ENCODE measurements around the gene PAPPA2.

PAPPA2 gene

DNA sequence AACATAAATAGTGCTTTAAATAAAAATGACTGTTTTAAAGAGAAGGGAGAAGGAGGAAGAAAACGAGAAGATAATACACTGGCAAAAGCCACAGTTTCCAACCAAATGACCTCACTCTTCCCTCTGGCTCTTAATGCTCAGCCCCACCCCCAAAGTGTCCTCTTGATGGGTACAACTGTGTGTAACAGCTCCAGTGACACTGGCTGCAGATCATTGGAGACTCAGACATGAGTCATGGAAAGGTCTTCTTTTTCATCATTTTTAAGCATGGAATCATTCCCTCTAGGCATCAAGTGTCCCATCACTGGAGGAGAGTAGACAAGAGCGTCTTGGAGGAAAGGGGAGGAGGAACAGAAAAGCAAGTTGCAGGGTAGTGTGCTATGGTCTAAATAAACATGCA is 333.0 kb downstream of the PAPPA2 start:
- Mint-ChIP-seq H3K27me3 (no peaks in the 10 kb centered on the region), H3K27ac (no peak overlapping the region), H3K9me3 (no peaks in the 10 kb centered on the region), H3K36me3 (no peaks in the 10 kb centered on the region), H3K4me3 (no peak overlapping the region), H3K4me1 (no peaks in the 10 kb centered on the region)
- ATAC-seq = no peak

DNA sequence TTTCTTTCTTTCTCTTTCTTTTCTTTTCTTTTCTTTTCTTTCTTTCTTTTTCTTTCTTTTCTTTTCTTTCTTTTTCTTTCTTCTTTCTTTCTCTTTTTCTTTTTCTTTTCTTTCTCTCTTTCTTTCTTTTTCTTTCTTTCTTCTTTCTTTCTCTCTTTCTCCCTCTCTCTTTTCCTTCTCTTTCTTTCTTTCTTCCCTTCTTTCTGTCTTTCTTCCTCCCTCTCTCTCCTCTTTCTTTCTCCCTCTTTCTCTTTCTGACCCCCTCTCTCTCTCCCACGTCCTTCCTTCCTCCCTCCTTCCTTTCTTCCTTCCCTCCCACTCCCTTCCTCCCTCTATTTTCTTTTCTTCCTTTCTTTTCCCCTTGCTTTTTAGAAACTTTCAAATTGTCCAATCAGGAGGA is 333.6 kb downstream of the PAPPA2 start:
- no peaks in the 10 kb centered on the region for H3K4me1 Mint-ChIP-seq
- no peak overlapping the region for H3K4me3 Mint-ChIP-seq
- no peak for ATAC-seq
- no peaks in the 10 kb centered on the region for H3K36me3 Mint-ChIP-seq
- no peak overlapping the region for H3K27ac Mint-ChIP-seq
- H3K9me3 Mint-ChIP-seq = no peaks in the 10 kb centered on the region
- H3K27me3 Mint-ChIP-seq = no peaks in the 10 kb centered on the region

DNA sequence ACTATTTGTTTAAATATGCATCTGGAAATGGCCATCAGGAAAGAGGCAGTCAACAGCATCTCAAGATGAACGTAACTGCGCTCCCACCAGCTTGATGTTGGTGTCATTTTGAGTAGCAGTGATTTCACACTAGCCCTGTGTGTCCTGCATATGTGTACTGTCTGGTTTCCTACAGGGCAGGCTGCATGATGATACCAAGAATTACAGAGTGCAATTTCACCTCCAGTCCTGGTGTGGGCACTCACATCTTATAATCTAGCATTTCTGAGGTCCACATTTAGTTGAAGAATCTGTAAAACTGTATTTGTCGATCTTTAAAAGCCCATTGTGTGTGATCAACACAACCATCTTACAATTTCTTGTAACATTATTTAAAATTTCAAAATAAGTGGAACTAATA is 336.4 kb downstream of the PAPPA2 start:
- H3K4me1 Mint-ChIP-seq = no peaks in the 10 kb centered on the region
- no peak for ATAC-seq
- H3K9me3 Mint-ChIP-seq = no peaks in the 10 kb centered on the region
- no peaks in the 10 kb centered on the region for H3K36me3 Mint-ChIP-seq
- H3K27ac Mint-ChIP-seq = no peak overlapping the region
- H3K27me3 Mint-ChIP-seq = no peaks in the 10 kb centered on the region
- no peak overlapping the region for H3K4me3 Mint-ChIP-seq

DNA sequence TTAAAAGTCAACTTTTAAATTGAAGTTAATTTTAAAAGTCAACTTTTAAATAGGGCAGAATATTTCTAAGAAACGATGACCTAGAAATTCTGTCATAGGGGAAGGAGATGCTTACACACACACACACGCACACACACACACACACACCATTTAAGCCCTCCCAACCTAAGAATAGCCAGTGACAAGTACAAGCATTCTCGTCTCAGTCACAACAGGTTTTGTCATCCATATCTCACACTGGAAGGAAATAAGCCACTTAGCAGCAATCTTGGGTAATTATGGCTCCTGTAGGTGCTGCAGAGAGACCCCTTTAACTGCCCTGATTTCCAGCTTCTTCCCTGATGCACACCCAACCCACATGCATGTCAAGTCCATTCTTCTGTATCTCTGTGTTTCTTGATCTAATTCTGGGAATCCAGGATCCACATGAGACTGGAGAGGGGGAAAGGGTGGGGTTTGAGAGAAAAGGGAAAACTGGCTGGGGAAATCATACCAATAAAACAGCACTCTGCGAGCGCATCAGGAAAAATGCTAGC is 338.1 kb downstream of the PAPPA2 start:
- H3K27me3 Mint-ChIP-seq = peaks cover 8% of the 10 kb centered on the region
- H3K9me3 Mint-ChIP-seq = no peaks in the 10 kb centered on the region
- H3K27ac Mint-ChIP-seq = no peak overlapping the region
- no peaks in the 10 kb centered on the region for H3K36me3 Mint-ChIP-seq
- H3K4me1 Mint-ChIP-seq = no peaks in the 10 kb centered on the region
- H3K4me3 Mint-ChIP-seq = no peak overlapping the region
- no peak for ATAC-seq

DNA sequence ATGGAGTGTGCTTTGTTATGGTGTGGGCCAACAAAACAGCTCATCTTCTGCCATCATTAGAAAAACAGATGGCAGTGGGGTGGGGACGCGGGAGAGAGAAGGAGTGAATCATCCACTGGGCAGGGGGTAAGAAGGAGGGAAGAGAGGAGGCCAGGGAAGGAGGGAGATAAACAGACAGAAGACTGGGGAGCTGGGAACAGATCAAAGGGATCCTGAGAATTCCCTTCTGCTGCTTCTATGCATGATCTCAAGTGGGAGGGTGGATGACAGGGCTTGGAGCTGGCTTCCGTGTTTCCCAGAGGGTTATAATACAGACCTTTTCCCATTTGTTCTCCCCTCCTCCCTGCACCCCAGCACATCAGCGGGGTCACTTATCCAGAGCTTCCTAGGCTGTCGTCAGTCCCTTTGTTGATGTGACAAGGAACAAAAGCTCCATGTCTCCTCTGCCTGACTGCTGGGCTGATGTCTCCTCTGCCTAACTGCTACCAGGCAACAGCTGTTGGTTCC is 338.6 kb downstream of the PAPPA2 start:
- no peak for ATAC-seq
- Mint-ChIP-seq H3K27ac (no peak overlapping the region), H3K36me3 (no peaks in the 10 kb centered on the region), H3K9me3 (no peaks in the 10 kb centered on the region), H3K4me1 (no peaks in the 10 kb centered on the region), H3K27me3 (peaks cover 8% of the 10 kb centered on the region), H3K4me3 (no peak overlapping the region)

DNA sequence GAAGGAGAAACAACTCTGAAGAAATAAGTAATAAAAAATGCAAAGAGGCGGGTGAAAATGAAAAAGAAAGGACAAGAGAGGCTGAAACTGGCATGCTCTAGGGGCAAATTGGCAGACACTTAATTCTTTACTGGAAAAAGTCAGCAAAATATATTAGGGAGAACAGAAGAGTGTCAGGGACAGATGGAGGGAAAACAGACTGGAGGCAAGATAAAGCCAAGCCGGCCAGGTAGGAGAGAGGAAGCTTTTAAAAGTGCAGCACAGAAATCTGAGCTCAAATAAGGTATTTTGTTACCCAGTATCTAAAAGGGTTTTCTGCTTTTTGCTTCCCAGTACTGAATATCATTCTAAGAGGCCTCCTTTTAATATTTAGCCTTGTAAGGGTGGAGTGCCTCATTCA is 339.3 kb downstream of the PAPPA2 start:
- Mint-ChIP-seq H3K27ac (no peak overlapping the region), H3K9me3 (no peaks in the 10 kb centered on the region), H3K4me3 (no peak overlapping the region), H3K27me3 (peaks cover 8% of the 10 kb centered on the region), H3K4me1 (no peaks in the 10 kb centered on the region), H3K36me3 (no peaks in the 10 kb centered on the region)
- no peak for ATAC-seq

DNA sequence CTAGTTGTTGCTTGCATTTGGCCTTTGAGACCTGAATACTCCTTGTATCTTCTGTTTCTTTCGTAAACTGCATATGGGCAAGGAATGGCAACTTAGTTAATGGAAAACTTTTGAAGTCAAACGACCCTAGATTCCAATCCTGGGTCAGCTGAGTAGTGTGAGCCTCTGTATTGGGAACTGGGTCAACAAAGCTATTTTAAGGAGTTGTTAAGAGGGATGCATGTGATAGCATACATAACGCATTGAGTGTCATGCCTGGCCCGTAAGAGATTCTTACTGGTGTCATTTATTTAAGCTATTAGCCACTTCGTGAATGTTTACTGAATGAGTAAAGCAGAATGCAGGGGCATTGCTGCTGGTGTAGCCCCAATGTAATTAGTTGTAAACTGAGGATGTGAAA is 340.1 kb downstream of the PAPPA2 start:
- Mint-ChIP-seq H3K36me3 (no peaks in the 10 kb centered on the region), H3K9me3 (no peaks in the 10 kb centered on the region), H3K27me3 (peaks cover 8% of the 10 kb centered on the region), H3K4me3 (no peak overlapping the region), H3K27ac (no peak overlapping the region), H3K4me1 (no peaks in the 10 kb centered on the region)
- ATAC-seq = no peak

DNA sequence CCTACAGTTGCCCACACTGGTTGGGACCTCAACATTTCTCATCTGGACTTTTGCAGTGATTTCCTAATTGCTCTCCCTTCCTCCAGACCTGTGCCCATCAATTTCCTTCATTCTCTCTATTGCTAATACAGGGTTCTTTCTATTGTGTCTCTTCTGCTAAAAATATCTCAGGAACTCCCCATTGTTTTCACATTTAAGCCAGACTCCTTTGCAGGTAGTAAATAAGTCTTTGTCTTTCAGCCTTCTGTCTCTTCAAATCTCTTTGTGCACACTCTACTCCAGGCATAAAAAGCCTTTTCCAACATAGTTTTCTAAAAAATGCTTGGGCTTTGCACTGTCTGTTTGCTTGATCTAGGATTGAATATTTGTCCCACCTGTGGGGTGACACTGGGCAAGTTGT is 340.6 kb downstream of the PAPPA2 start:
- ATAC-seq = no peak
- Mint-ChIP-seq H3K4me3 (no peak overlapping the region), H3K27ac (no peak overlapping the region), H3K36me3 (no peaks in the 10 kb centered on the region), H3K4me1 (no peaks in the 10 kb centered on the region), H3K27me3 (peaks cover 8% of the 10 kb centered on the region), H3K9me3 (no peaks in the 10 kb centered on the region)

DNA sequence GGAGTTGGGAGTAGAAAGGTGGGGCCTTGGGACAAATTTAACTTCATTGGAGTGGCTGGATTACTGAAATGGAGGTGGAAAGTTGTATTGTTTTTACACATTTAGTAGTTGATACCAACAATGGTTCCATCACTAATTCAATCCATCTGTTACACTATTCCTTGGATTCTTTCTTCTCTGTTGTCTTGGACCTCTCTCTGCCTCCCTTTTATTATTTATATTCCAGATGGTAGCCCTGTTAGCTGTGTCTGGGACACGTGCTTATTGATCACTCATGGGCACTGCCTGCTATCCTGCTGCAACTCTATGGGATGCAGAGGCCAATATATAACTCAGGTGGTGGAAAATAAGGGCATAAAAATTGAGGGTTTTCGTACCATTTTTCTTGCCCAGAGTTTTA is 346.3 kb downstream of the PAPPA2 start:
- Mint-ChIP-seq H3K9me3 (peaks cover 6% of the 10 kb centered on the region), H3K36me3 (no peaks in the 10 kb centered on the region), H3K27me3 (peaks cover 8% of the 10 kb centered on the region), H3K4me3 (no peak overlapping the region), H3K4me1 (no peaks in the 10 kb centered on the region), H3K27ac (no peak overlapping the region)
- no peak for ATAC-seq

DNA sequence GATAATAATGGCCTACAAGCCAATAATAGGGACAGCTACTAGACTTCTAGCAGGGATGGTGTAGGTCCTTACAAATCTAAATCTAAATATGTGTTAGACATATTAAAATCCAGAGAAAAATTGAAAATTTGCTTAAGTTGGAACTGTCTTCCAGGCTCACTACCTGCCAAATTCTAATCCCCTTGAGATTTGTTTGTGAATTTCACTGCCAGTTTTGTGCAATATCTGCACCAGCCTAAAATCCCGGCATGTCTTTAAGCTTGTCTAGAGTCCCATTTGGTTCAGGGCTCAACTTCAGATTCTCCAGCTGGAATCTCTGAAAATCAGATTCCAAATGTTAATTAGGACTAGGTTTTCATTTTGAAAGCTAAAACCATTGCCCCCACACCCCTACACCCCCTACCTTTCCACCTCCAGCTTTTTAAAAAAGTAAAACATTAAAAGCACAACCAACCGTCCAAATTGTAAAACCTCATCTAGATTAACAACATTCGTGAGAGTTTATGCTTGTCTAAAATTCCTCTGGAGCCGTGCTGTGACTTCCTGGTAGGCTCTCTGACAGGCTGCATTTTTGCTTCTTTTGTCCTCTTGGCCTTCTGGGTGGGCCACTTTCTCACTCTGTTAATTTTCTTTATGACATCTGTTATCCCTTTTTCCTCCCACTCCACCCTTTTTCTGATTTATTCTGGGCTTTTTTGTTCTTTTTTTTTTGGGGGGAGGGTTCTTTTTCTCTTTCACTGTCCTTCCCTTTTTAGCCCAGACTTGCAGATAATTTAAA is 348.7 kb downstream of the PAPPA2 start:
- Mint-ChIP-seq H3K4me3 (no peak overlapping the region), H3K36me3 (no peaks in the 10 kb centered on the region), H3K9me3 (peaks cover 6% of the 10 kb centered on the region), H3K4me1 (no peaks in the 10 kb centered on the region), H3K27ac (no peak overlapping the region), H3K27me3 (no peaks in the 10 kb centered on the region)
- ATAC-seq = no peak

DNA sequence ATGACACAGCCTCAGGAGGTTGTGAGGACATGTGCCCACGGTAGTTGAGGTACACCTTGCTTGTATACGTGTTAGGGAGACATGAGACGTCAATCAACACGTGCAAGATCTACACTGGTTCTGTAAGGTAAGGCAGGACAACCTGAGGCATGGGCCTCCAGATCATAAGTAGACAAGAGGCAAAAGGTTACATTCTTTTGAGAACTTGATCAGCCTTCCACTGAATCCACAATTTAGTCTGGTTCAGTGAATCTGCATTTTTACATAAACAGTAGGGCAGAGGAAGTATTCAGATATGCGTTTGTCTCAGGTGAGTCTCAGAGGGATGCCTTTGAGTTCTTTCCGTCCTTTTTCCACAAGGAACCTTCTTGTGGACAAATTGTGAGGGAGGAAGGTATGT is 352.6 kb downstream of the PAPPA2 start:
- no peak overlapping the region for H3K27ac Mint-ChIP-seq
- H3K9me3 Mint-ChIP-seq = peaks cover 6% of the 10 kb centered on the region
- no peak overlapping the region for H3K4me3 Mint-ChIP-seq
- H3K36me3 Mint-ChIP-seq = no peaks in the 10 kb centered on the region
- no peaks in the 10 kb centered on the region for H3K4me1 Mint-ChIP-seq
- ATAC-seq = no peak
- H3K27me3 Mint-ChIP-seq = no peaks in the 10 kb centered on the region

DNA sequence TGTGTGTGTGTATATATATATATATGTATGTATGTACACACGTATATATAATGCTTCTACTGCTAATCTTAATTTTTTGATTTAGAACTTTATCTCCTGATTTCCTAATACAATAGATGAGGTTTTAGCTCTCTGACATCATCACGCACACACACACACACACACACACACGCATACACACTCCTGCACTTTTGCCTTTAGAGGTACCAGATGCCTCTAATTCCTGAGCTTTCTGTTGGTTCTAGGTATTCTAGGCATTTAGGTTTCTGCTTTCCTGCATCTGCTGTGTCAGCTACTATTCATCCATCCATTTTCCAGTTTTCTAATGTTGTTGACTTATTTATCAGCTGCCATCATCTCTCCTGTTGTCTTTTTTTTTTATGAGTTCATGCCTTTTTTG is 353.3 kb downstream of the PAPPA2 start:
- ATAC-seq = no peak
- Mint-ChIP-seq H3K36me3 (no peaks in the 10 kb centered on the region), H3K27ac (no peak overlapping the region), H3K27me3 (no peaks in the 10 kb centered on the region), H3K9me3 (peaks cover 6% of the 10 kb centered on the region), H3K4me1 (no peaks in the 10 kb centered on the region), H3K4me3 (no peak overlapping the region)

DNA sequence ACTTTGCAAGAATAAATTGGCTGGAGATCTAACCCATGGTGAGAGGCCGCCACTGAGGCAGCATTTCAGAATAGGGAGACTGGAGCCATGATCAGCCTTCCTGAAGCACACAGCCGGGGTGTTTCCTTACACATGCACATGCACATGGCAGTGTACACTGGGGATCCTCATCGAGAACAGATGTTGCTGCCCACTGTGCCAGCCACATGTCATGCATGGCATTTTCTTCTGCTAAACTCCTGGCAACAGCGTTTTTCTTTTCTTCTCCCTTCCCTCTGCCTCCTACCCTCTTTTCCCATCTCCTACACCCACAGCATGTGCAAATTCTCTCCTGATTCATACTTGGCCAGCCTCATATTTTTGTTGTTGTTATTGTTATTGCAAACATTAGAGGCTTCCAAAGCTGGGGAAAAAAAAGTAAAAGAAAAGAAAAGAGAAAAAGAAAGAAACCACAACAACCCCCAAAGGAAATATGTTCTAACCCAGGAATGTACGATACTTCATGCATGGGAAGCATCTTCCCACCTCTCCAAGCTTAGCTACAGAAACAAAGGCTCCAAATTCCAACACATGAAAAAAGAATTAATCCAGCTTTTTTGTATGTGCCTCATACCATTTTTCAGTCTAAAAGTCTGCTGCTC is 357.5 kb downstream of the PAPPA2 start:
- H3K4me1 Mint-ChIP-seq = no peaks in the 10 kb centered on the region
- ATAC-seq = no peak
- H3K27me3 Mint-ChIP-seq = peaks cover 8% of the 10 kb centered on the region
- H3K27ac Mint-ChIP-seq = no peak overlapping the region
- no peak overlapping the region for H3K4me3 Mint-ChIP-seq
- no peaks in the 10 kb centered on the region for H3K9me3 Mint-ChIP-seq
- H3K36me3 Mint-ChIP-seq = no peaks in the 10 kb centered on the region

DNA sequence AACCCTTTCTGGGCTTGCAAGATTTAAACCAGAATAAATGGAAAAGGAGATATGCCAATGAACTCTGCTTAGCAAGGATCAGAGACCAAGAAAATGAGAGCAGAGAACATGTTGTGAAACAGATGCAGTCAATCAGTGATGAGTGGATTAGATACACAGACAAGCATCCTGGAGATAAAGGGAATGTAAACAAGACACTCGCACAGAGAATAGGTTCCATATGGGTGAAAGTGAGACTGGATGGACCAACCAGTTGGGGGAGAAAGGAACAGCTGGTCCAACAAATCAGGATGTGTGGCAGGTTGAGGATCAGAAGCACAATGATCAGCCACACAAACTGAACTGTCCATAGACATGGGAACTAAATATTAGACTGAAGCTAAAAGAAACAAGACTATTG is 363.3 kb downstream of the PAPPA2 start:
- Mint-ChIP-seq H3K27me3 (peaks cover 8% of the 10 kb centered on the region), H3K36me3 (no peaks in the 10 kb centered on the region), H3K27ac (no peak overlapping the region), H3K4me3 (no peak overlapping the region), H3K9me3 (peaks cover 3% of the 10 kb centered on the region), H3K4me1 (no peaks in the 10 kb centered on the region)
- ATAC-seq = no peak

DNA sequence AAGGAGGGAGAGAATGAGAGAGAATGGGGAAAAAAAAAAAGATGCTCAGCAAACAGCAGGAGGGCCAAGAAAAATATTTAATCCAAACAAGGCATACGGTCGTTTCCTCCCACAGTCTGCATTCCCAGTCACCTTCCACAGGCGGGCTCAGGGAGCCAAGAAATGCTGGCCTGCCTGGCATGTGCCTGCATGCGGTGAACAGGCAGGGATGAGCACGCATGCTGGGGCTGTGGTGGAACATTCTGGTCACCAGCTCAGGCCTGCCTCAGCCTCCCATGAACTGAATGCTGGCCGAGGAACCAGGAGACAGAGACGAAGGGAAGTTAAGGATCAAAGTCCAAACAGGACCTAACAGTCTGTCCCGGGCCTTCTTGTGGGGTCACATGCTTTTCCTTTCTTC is 366.3 kb downstream of the PAPPA2 start:
- Mint-ChIP-seq H3K36me3 (no peaks in the 10 kb centered on the region), H3K27ac (no peak overlapping the region), H3K4me3 (no peak overlapping the region), H3K4me1 (no peaks in the 10 kb centered on the region), H3K9me3 (peaks cover 3% of the 10 kb centered on the region), H3K27me3 (peaks cover 8% of the 10 kb centered on the region)
- ATAC-seq = no peak

DNA sequence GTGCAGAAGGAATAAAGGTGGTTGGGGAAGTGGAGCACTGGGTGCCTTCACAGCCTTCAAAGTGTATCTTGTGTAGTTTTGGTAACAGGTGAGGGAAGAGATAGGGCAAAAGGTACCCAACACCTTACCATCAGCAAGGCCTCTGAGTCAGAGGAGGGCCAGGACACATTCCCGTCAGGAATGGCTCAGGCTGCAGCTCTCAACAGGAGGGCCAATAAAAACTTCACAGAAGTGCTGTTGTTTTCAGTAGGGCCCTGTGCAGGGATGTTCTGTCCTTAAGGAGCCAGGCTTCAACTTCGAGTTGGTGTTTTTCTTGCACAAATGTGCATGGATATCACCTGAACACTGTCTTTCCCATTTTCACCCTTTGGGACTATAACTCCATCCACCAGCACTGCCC is 368.2 kb downstream of the PAPPA2 start:
- H3K27me3 Mint-ChIP-seq = no peaks in the 10 kb centered on the region
- H3K27ac Mint-ChIP-seq = no peak overlapping the region
- peak; percentile 21 for ATAC-seq
- H3K4me1 Mint-ChIP-seq = no peaks in the 10 kb centered on the region
- H3K4me3 Mint-ChIP-seq = no peak overlapping the region
- H3K9me3 Mint-ChIP-seq = peaks cover 3% of the 10 kb centered on the region
- H3K36me3 Mint-ChIP-seq = no peaks in the 10 kb centered on the region

Data from stimulated activated memory B cell treated with anti-CD40 and anti-IgM and Interleukin-4, amounts not matched to agents 10 μg/mL and 1 μg/mL and 100 μg/mL, for 72 hours (primary cell).